NCI-H69 (cell line): Measurements from ENCODE around the gene SCUBE3.
A peak's percentile ranks its signal among the peaks of the same experiment; 100 is the strongest.

Experiments
- DNase-seq: peaks from one replicate; lab custom pipeline; 2025; lab: John Stamatoyannopoulos, UW

SCUBE3 gene

GRCh38 chr6:35239581-35239980, 25.8 kb downstream of the SCUBE3 start:
- no peak for DNase-seq

- peak; percentile 79 for DNase-seq
Observed at GRCh38 chr6:35240838-35241801, 27.4 kb downstream of the SCUBE3 start.

- no peak for DNase-seq
Observed at GRCh38 chr6:35242486-35242885, 28.7 kb downstream of the SCUBE3 start.

GRCh38 chr6:35242906-35243305, 29.1 kb downstream of the SCUBE3 start:
- DNase-seq, result no peak

GRCh38 chr6:35243386-35243958, 29.7 kb downstream of the SCUBE3 start:
- no peak for DNase-seq

- DNase-seq, result no peak
Observed at GRCh38 chr6:35244551-35244950, 30.8 kb downstream of the SCUBE3 start.

GRCh38 chr6:35247642-35248231, 34.0 kb downstream of the SCUBE3 start:
- DNase-seq, result no peak

- DNase-seq, result no peak
Observed at GRCh38 chr6:35248300-35248699, 34.5 kb downstream of the SCUBE3 start.

GRCh38 chr6:35248965-35249364, 35.2 kb downstream of the SCUBE3 start:
- DNase-seq, result no peak

GRCh38 chr6:35251949-35252348, 38.2 kb downstream of the SCUBE3 start:
- no peak for DNase-seq

GRCh38 chr6:35253249-35253648, 39.5 kb downstream of the SCUBE3 start:
- no peak for DNase-seq

GRCh38 chr6:35258336-35258735, 44.6 kb downstream of the SCUBE3 start:
- peak; percentile 32 for DNase-seq

GRCh38 chr6:35258858-35259193, 45.1 kb downstream of the SCUBE3 start:
- DNase-seq, result peak; percentile 89

- DNase-seq, result peak; percentile 99
Observed at GRCh38 chr6:35259194-35259947, 45.6 kb downstream of the SCUBE3 start, which contains the start of gene ZNF76. Gene ZNF76 (plus strand): TSS chr6:35259735. CDS start chr6:35281152, 21,417 bp downstream.

- DNase-seq, result peak; percentile 85
Observed at GRCh38 chr6:35259948-35260590, 46.3 kb downstream of the SCUBE3 start.

- DNase-seq, result peak; percentile 40
Observed at GRCh38 chr6:35260591-35261570, 47.1 kb downstream of the SCUBE3 start.

GRCh38 chr6:35262596-35262995, 48.8 kb downstream of the SCUBE3 start:
- no peak for DNase-seq

GRCh38 chr6:35264550-35265274, 51.0 kb downstream of the SCUBE3 start:
- no peak for DNase-seq

GRCh38 chr6:35265523-35265922, 51.8 kb downstream of the SCUBE3 start:
- no peak for DNase-seq

- DNase-seq, result peak; percentile 24
Observed at GRCh38 chr6:35267446-35267845, 53.7 kb downstream of the SCUBE3 start.
